GM18508 (cell line): ENCODE data around the gene SERTAD3.
"Not testable (repeated sequence)": the region's sequence is repeated elsewhere in the genome, so short reads cannot be mapped to it uniquely, and the experiment has no call there.

ENCODE experiments used
- ATAC-seq: cut with Tn5 transposase; IDR thresholded peaks from one replicate; pipeline ENCODE4 v1.9.1; 2021; ENCODE audit warnings: moderate number of reproducible peaks; ENCODE audit not compliant: insufficient read depth, unreplicated experiment

The SERTAD3 gene, protein sequence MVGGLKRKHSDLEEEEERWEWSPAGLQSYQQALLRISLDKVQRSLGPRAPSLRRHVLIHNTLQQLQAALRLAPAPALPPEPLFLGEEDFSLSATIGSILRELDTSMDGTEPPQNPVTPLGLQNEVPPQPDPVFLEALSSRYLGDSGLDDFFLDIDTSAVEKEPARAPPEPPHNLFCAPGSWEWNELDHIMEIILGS

DNA sequence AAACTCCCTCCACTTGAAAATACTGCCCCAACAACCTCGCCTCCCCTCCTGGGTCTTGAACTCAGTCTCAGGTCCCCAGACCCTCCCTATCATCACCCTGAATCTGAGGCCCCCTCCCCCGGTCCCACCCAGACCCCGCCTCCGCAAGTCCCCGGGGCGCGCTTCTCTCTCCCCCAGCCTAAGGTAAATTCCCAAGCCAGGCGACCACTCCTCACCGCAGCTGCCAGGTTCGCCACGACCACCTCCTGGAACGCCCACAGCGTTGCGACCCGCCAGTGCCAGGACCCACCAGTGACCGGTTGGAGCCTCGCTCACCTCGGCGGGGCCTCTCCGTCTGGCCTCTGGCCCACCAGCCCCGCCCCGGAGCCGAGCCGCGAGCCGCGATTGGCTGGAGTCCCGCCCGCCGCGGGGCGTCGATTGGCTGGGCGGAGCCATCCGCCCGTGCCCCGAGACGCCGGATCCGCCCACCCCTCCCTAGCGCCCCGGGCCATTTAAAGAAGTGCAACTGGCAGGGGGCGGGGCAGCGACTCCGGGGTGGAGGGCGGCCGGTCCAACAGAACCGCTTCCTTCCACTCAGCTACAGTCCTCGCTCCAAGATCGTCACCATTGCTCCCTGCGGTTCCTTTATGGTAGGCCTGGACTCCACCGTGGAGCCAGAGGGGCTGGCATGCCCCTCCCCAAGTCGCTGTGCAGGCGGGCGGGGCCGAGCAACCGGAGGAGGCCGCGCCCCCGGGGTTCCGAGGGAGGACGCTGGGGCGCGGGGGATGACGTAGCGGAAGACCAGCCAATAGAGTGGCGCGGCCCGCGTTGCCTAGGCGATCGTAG is at the start of gene SERTAD3:
SERTAD3 (minus strand) TSS at position 336 of the 825 bp plus-strand sequence. CDS start 2,255 bp downstream, outside the sequence.
- no peak for ATAC-seq

DNA sequence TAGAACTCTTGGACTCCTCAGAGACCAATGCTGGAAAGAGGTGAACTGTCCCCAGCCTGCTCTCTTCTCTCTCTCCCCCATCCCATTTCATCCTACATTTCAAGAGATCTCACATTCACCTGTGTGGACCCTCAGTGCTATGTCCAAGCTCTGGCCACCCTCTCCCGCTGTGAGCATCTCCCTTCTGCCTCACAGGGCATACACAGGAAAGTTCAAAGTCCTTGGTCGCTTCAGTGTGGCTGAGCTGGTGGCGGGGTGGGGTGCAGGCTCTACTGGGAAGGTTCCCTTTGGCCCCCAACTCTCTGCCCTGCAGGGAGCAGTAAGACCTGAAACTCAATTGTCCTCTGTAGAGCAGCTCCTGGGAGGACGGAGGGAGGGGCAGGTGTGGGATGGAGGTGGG is 49.6 kb upstream of the SERTAD3 start:
- no peak for ATAC-seq

DNA sequence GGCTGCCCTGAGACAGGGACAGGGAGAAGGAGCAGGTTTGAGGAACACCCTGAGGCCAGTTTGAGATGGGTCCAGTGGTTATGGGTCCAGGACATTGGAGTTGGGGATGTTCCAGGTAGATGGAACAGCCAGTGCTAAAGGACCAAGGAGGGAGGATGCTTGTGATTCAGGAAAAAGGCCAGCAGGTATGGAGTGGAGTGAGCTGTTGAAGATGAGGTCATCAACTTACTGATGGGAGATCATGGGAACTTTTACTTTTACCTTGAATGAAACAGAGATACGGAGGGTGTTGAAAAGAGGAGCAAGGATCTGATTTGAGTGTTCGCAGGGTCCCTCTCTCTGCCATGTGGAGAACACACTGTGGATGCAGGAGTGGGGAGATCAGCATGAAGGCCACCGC is 48.1 kb upstream of the SERTAD3 start:
- no peak for ATAC-seq

DNA sequence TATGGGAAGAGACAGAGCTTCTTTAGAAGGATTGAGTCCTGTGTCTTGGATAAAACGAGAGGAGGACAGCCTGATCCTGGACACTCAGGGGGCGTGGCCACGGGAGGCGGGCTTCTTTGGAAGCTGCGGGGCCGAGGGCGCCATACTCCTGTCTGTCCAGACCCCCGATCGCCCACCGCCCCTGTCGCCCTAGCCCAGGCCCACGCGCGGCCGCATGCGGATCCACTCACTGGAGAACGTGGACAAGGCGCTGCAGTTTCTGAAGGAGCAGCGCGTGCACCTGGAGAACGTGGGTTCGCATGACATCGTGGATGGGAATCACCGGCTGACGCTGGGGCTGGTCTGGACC is 45.7 kb upstream of the SERTAD3 start:
- ATAC-seq: no peak

DNA sequence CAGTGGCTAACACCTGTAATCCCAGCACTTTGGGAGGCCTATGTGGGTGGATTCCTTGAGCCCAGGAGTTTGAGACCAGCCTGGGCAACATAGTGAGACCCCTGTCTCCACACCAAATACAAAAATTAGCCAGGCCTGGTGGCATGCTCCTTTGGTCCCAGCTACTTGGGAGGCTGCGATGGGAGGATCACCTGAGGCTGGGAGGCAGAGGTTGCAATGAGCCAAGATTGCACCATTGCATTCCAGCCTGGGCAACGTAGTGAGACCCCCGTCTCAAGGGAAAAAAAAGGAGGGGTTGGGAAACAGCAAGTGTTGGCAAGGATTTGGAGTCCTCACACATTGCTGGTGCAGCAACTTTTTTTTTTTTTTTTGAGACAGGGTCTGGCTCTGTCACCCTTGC is 41.9 kb upstream of the SERTAD3 start:
- ATAC-seq: no peak

DNA sequence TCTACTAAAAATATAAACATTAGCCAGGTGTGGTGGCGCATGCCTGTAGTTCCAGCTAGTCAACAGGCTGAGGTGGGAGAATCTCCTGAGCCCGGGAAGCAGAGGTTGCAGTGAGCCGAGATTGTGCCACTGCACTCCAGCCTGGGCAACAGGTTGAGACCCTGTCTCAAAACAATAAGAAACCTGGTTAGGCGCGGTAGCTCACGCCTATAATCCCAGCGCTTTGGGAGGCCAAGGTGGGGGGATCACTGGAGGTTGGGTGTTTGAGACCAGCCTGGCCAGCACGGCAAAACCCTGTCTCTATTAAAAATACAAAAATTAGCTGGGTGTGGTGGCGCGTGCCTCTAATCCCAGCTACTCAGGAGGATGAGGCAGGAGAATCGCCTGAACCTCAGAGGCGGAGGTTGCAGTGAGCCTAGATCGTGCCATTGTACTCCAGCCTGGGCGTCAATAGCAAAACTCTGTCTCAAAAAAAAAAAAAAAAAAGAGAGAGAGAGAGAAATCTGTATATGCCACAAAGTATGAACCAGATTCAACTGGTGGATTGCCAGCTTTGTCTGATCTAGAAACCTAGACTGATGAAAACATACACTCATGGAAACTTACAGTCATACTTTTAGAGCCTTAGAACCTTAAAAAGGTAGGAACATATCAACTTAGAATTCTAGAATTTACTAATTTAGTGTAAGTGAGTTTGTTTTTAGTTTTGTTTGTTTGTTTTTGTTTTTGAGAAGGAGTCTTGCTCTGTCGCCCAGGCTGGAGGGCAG is 31.9 kb upstream of the SERTAD3 start:
- ATAC-seq: not testable (repeated sequence)

DNA sequence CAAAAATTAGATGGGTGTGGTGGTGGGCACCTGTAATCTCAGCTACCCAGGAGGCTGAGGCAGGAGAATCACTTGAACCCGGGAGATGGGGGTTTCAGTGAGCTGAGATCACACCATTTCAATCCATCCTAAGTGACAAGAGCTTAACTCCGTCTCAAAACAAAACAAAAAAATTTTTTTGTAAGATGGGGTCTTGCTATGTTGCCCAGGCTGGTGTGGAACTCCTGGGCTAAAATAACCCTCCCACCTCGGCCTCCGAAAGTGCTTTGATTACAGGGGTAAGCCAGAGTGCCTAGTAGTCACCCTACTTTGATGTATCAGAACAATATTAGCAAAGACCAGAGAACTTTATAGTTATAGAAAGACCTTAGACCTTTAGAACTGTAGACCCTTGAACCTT is 30.6 kb upstream of the SERTAD3 start:
- ATAC-seq: no peak

DNA sequence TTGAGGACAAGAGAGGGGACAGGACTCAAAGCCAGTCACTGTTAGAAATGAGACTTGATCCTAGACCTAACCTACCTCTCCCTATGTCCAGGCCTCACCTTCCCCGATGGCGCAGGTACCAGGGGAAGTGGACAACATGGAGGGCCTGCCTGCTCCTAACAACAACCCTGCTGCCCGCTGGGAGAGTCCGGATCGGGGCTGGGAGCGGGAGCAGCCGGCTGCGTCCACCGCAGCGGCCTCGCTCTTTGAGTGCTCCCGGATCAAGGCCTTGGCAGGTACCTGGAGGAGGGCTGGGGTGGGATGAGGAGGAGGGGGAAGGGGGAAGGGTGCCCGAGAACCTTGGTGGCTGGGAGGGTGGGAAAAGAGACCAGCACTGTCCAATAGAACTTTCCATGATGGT is 28.4 kb upstream of the SERTAD3 start:
- no peak for ATAC-seq

DNA sequence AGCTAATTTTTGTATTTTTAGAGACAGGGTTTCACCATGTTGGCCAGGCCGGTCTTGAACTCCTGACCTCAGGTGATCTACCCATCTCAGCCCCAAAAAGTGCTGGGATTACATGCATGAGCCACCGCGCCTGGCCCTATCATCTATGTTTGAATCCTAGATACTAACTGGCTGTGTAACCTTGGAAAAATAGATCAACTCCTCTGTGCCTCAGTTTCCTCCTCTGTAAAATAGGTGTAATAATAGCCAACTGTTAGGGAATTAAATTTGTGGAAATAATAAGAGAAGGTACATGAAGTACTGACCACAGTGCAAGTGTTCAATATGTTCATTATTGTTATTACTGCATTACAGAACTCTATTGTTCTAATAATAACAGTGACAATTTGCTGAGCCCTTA is 27.0 kb upstream of the SERTAD3 start:
- ATAC-seq: no peak

DNA sequence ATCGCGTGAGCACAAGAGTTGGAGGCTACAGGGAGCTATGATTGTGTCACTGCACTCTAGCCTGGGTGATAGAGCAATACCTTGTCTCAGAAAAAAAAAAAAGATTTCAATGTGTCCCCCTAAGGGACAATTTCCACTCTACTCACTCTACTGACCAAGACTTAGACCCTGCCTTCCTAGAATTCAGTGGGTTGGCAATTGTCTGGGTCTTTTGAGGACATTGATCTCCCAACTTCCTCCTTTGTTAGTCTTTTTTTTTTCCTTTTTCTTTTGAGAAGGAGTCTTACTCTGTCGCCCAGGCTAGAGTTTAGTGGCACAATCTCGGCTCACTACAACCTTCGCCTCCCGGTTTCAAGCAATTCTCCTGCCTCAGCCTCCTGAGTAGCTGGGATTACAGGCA is 24.9 kb upstream of the SERTAD3 start:
- ATAC-seq: no peak

DNA sequence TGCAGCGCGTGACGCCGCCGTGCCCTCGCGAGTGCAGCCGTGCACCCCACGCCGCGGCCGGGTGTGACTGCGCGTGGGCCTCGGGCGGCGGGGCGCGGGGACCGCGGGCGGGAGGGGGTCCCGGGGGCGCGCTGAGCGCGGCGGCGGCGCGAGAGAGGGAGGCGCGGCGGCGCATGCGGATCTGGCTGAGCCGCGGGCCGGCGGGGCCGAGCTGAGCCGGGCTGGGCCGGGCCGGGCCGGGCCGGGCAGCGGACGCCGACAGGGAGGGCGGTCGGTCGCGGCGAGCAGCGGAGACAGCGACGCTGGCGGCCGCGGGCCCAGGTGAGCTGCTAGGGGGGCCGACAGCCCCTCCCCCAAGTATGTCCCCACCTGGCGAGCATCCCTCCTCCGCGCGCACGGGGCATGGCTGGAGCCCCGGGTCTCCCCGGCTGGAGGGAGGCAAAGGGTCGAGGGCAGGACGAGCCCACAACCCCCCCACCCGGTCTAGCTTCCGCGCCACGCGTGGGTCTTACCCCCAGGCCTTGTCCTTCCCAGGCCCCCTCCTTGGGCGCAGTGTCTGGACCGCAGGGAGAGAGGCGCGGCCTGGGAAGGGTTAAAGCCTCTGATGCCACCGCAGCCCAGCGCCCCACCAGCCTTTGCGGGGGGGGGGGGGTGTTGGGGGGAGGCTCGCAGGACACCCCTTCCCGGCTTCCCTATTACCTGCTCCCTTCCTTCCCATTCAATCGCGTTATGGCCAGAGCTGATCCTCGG is 23.0 kb upstream of the SERTAD3 start, which contains the start of gene SPTBN4:
SPTBN4 (plus strand) TSS at position 17 of the 750 bp plus-strand sequence. CDS start 5,621 bp downstream, outside the sequence.
- ATAC-seq: no peak

DNA sequence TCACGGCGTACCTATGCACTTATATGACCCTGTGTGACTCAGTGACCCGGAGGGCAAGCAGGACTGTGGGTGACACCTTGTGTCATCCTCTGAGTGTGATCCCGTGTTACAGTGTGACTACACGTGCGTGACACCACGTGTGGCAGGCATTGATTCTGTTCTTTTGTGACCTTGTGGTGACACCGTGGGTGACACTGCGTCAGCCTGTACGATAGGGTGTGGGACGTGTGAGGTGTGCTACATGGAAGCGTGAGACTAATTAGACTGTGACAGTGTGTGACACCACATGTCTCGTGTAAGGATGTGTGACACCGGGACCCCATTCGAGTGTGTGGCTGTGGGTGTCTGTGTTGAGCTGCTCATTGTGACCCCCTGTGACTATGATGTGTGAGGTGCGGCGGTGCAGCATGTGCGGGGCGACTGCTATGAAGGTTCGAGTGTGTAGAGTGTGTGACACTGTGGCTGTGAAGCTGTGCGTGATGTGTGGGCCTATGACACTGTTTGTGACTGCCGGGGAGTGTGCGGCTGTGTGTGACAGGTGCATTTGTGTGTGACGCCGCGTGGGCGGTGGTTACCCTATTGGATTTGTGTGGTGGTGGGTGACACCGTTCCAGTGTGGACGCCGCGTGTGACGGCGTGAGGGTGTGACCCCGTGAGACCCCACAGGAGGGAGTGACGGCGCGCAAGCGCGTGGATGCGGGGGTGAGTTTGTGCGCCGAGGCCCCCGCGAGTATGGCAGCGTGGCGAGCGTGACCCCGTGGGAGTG is 22.3 kb upstream of the SERTAD3 start:
- ATAC-seq: no peak

DNA sequence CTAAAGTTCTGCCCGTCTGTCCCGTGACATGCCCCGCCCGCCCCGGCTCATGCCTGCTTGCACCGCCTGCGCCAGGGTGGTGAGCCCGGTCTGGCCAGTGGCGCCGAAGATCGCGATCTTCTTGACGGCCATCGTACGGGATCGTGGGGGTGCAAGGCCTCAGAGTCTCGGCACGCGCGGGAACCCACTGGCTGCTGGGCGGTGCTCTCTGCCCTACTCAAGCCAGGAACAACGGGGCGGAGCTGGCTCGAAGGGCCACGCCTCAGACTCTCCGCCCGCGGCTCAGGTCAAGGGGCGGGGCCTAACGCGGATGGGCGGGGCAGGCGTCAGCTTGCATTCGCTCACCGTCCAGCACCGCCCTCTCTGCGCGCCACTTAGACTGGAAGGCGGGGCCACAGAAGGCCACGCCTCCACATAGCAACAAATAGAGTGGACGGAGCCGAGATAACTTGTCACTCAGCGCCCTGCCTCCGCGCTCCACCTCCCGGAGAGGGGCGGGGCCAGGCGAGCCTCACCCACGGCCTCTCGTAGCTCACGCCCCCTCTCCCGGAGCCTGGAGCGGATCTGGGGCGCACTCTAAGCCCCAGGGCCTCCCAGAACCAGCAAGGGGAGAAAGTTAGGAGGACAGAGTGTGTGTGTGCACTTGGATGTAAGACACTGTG is 21.6 kb upstream of the SERTAD3 start, which contains the start of gene BLVRB:
BLVRB (minus strand) TSS at position 189 of the 662 bp plus-strand sequence; CDS start at position 132, 57 bp downstream.
- ATAC-seq: peak; percentile 60

DNA sequence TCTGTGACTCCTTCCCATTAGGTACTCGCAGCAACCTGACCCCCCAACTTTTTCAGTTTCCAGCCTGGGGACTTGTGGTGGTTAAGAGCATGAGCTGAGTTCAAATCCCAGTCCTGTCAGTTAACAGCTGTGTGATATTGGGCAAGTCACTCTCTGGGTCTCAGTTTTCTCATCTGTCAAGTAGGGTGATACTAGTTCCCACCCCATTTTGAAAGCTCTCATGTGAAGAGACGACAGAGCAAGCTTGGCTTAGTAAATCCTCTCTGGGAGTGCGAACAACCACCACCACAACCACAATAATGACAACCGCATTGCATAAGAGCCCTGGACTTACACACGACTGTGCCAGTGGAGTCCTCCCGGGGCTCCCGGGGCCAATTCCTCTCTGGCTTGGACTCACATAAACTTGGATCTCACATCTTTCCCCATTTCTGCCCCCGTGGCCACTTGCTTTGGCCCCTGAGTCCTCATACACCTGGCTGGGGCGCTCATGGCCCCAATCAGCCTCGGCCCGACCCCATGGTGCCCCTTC is 21.0 kb upstream of the SERTAD3 start:
- no peak for ATAC-seq

DNA sequence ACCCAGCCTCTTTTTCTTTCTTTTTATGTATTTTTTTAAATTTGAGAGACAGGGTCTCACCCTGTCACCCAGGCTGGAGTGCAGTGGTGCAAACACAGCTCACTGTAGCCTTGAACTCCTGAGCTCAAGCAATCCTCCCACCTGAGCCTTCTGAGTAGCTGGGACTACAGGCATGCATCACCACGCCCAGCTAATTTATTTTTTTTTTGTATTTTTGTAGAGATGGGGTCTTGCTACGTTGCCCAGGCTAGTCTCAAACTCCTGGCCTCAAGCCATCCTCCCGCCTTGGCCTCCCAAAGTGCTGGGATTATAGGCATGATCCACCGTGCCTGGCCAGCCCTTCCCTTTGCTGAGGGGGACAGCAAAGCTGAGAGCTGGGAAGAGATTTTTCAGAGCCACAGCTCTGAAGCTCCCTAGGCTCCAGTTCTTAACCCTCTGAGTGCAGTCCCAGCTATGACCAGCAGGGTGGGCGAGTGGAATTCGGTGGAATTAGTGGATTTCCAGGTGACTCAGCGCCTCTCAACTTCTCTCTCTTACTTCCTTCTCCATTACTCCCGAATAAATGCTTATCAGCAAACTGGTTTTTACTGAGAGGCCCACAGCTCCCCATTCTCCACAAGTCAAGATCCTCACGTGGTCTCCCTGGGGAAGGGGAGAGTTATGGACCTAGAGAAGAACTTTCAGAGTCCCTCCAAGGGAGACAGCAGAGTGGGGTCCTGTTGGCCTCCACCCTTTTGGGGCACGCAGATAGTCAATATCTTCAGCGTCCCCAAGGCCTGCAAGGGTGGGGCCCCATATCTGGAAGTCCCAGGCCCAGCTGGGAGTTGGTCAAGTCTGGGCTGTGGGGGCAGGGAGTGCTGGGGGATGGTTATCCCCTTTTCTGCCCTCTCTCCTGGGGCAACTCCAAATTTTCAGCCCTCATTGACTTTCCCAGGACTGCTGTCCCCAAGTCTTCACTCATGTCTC is 20.2 kb upstream of the SERTAD3 start:
- ATAC-seq: no peak

DNA sequence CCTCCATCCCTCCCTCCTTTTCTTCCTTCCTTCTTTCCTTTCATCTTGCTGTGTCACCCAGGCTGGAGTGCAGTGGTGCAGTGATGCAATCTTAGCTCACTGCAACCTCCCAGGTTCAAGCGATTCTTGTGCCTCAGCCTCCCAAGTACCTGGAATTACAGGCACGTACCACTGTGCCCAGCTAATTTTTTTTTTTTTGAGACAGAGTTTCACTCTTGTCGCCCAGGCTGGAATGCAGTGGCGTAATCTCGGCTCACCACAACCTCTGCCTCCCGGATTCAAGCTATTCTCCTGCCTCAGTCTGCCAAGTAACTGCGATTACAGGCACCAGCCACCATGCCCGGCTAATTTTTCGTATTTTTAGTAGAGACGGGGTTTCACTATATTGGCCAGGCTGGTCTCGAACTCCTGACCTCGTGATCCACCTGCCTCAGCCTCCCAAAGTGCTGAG is 19.5 kb upstream of the SERTAD3 start:
- not testable (repeated sequence) for ATAC-seq

DNA sequence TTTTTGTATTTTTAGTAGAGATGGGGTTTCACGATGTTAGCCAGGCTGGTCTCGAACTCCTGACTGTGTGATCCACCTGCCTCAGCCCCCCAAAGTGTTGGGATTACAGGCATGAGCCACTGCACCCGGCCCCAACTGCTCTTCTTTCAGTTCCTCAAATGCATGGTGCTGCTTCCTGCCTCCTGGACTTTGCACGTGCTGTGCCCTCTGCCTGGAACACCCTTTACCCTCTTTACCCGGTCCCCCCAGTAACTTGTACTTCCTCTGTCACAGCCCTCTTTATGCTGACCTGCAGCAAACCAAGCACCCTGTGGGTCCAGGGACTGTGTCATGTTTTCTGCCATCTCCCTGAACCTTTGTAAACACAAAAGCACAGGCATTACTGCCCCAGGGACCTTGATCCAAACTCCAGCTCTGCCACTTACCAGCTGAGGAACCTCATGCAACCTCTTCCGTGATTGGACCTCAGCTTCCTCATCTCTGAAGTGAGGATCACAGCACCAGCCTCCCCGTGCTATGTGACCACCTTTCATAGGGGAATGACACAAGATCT is 17.6 kb upstream of the SERTAD3 start:
- no peak for ATAC-seq
